B cell (primary cell): ENCODE data around the gene VPS13D.

ENCODE experiments used
- EZH2 ChIP-seq: IDR thresholded peaks from 2 replicates; pipeline ENCODE4 v1.6.1; 2012; ENCODE audit warnings: borderline replicate concordance, low read depth, mild to moderate bottlenecking, moderate library complexity, low read length; ENCODE audit not compliant: insufficient read depth, poor library complexity, severe bottlenecking
- TF ChIP-seq, protein P1 (sequence below): fragments of 200-600 bp; IDR thresholded peaks from one replicate; pipeline ENCODE4 v1.8.0; 2022; ENCODE audit warnings: antibody characterized with exemption, mild to moderate bottlenecking

GRCh38 chr1:12282142-12282541 is 52.3 kb downstream of the VPS13D start:
- TF ChIP-seq, protein P1, sequence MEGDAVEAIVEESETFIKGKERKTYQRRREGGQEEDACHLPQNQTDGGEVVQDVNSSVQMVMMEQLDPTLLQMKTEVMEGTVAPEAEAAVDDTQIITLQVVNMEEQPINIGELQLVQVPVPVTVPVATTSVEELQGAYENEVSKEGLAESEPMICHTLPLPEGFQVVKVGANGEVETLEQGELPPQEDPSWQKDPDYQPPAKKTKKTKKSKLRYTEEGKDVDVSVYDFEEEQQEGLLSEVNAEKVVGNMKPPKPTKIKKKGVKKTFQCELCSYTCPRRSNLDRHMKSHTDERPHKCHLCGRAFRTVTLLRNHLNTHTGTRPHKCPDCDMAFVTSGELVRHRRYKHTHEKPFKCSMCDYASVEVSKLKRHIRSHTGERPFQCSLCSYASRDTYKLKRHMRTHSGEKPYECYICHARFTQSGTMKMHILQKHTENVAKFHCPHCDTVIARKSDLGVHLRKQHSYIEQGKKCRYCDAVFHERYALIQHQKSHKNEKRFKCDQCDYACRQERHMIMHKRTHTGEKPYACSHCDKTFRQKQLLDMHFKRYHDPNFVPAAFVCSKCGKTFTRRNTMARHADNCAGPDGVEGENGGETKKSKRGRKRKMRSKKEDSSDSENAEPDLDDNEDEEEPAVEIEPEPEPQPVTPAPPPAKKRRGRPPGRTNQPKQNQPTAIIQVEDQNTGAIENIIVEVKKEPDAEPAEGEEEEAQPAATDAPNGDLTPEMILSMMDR = no peak
- no peak for TF ChIP-seq EZH2
